Measurements from ENCODE around the gene GRK4. TPM values are rescaled to one million over a fixed set of nuclear protein-coding genes. Genes with fewer than 3 reads are reported as not detected.
"Not testable (repeated sequence)": the region's sequence is repeated elsewhere in the genome, so short reads cannot be mapped to it uniquely, and the experiment has no call there.

The GRK4 gene
- total RNA-seq, 2 donors from 2014 or later: 6.9 to 9.9 TPM

DNA sequence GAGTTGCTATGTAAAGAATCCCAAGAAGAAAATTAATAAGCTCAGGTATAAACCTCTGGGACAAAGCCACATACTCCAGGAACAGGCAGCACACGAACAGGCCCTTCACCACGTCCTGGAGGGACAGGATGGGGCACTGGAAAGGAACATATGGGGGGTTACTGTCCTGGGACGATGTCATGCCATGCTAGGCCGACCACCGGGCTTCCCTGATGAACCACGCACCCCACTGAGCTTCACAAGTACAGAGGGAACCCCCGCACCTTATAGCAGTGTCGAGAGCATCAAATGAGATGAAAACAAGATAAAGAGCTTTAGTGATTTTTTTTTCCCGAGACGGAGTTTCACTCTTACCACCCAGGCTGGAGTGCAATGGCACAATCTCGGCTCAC is 19.3 kb upstream of the GRK4 start:
- Histone ChIP-seq H3K9me3 (no peaks in the 10 kb centered on the region), H3K4me3 (no peak overlapping the region), H3K36me3 (peaks cover 80% of the 10 kb centered on the region), H3K27me3 (replicated peaks; ENCODE audit: insufficient read depth) (no peaks in the 10 kb centered on the region), H3K4me1 (ENCODE audit: control insufficient read depth in 1 of 2, low read depth in 2 of 2) (no peaks in the 10 kb centered on the region), H3K27ac (no peak overlapping the region)
- DNase-seq (ENCODE audit: low spot score) (no peak), ATAC-seq (ENCODE audit: insufficient number of reproducible peaks, low FRiP score, low read depth) (no peak)
- TF ChIP-seq, protein P1, sequence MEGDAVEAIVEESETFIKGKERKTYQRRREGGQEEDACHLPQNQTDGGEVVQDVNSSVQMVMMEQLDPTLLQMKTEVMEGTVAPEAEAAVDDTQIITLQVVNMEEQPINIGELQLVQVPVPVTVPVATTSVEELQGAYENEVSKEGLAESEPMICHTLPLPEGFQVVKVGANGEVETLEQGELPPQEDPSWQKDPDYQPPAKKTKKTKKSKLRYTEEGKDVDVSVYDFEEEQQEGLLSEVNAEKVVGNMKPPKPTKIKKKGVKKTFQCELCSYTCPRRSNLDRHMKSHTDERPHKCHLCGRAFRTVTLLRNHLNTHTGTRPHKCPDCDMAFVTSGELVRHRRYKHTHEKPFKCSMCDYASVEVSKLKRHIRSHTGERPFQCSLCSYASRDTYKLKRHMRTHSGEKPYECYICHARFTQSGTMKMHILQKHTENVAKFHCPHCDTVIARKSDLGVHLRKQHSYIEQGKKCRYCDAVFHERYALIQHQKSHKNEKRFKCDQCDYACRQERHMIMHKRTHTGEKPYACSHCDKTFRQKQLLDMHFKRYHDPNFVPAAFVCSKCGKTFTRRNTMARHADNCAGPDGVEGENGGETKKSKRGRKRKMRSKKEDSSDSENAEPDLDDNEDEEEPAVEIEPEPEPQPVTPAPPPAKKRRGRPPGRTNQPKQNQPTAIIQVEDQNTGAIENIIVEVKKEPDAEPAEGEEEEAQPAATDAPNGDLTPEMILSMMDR (IDR thresholded peaks at IDR 0.05): no peak

DNA sequence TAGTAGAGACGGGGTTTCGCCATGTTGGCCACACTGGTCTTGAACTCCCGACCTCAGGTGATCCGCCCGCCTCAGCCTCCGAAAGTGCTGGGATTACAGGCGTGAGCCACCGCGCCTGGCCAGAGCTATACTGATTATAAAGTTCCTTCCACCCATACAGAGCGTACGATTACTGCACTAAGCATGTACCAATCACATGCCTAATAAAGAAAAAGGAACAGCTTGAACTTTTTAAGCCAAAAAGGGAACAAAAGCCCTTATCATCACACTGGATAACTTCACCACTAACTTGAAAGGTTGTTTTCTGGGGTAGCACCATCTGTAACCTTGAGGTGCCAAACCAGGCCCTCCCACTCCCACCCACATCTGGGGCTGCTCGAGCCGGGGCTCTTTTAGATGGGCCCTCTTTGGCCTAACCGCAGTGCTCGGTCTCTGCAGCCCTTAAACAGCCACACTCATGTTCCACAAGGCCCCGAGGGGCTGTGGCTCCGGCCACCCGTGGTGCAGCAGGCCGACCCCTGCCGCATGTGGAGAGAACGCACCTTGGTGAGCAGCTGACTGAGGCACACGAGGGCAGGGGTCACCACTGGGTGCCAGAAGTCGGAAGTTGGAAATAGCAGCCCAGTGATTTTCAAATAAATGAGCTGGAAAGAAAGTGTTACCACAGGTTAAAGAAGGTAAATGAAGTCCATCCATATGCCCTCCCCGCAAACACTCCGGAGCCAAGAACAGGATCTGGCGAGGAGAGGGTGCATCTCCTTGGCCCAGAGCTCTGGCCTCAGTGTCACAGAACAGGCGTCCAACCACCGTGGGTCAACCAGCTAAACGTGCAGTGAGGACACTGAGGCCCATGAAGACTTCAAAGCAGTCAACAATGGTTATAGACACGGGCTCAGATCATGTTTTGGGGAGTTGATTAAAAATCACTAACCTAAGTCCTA is 18.5 kb upstream of the GRK4 start:
- no peak overlapping the region for H3K27ac ChIP-seq
- H3K9me3 ChIP-seq: no peaks in the 10 kb centered on the region
- no peaks in the 10 kb centered on the region for H3K27me3 ChIP-seq (replicated peaks; ENCODE audit: insufficient read depth)
- H3K36me3 ChIP-seq: peaks cover 78% of the 10 kb centered on the region
- DNase-seq (ENCODE audit: low spot score) (no peak), ATAC-seq (ENCODE audit: insufficient number of reproducible peaks, low FRiP score, low read depth) (no peak)
- no peaks in the 10 kb centered on the region for H3K4me1 ChIP-seq (ENCODE audit: control insufficient read depth in 1 of 2, low read depth in 2 of 2)
- TF ChIP-seq, protein P1 (IDR thresholded peaks at IDR 0.05): no peak
- no peak overlapping the region for H3K4me3 ChIP-seq

DNA sequence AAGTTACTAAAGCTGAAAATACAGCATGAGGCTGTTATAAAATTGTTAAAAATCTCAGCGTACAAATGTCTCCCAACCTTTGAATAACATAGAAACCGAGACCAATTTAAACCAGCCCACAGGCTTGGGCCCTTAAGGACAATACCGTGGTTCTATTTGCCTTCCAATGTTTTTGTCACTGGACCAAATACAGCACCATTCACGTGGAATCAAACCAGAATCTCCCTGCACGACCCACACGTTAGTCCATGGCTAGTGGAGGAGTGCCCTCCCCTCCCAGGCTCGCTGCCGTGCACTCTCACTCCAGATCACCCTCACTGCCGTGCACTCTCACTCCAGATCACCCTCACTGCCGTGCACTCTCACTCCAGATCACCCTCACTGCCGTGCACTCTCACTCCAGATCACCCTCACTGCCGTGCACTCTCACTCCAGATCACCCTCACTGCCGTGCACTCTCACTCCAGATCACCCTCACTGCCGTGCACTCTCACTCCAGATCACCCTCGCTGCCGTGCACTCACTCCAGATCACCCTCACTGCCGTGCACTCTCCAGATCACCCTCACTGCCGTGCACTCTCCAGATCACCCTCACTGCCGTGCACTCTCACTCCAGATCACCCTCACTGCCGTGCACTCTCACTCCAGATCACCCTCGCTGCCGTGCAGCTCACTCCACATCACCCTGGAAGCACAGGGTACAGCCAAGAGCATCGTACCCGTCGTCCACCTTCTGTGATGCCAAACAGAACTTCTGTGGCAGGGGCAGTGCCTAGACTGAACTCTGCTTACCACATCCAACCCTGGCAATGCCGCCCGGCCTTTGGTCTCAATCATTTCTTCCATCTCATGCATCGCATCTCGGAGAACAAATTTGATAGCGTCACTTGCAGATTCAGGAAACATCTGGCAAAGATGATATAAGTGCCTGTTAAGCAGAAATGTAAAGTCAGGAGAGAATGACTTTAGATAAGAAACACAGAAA is 17.5 kb upstream of the GRK4 start:
- peaks cover 76% of the 10 kb centered on the region for H3K36me3 ChIP-seq
- DNase-seq (ENCODE audit: low spot score): not testable (repeated sequence)

DNA sequence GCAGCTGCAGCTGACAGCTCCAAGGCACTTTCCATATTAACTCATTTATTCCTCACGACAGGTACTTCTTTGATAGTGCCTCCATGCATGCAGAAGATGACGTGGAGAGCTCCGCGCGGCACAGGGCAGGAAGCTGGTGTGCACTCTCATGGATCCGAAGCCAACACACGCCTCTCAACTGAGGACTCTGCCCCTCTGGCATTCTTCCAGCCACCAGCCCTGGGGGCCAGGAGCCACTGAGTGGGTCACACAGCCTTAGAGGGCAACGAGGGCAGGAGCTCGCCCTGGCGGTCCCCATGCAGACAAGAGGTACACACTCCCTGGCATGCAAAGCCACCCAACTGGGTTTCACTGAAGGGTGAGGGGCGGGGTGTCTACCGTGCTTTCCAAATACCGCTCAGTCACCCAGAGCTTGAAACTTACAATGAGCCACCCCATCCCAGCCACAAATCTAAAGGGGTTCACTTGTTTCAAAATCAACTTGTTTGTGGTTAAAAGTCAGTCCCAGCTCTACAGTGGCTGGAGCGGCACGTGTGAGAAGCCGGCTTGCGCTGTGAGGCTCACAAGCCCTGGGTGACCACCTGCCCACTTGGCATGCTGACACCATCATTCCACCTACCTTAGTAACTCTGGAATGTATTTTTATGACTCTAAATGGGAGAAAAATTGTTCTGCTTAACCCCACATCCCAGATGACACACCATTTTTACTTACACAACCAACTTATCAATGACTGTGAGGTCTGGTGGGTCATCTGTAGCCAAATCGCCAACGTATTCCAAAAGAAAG is 16.4 kb upstream of the GRK4 start:
- TF ChIP-seq, protein P1 (IDR thresholded peaks at IDR 0.05): no peak
- no peaks in the 10 kb centered on the region for H3K27me3 ChIP-seq (replicated peaks; ENCODE audit: insufficient read depth)
- ATAC-seq (ENCODE audit: insufficient number of reproducible peaks, low FRiP score, low read depth) (no peak), DNase-seq (ENCODE audit: low spot score) (no peak)
- peaks cover 76% of the 10 kb centered on the region for H3K36me3 ChIP-seq
- H3K4me3 ChIP-seq: no peak overlapping the region
- H3K27ac ChIP-seq: no peak overlapping the region
- no peaks in the 10 kb centered on the region for H3K9me3 ChIP-seq
- no peaks in the 10 kb centered on the region for H3K4me1 ChIP-seq (ENCODE audit: control insufficient read depth in 1 of 2, low read depth in 2 of 2)

More for the DNA sequence above, 17.5 kb upstream of the GRK4 start:
- not testable (repeated sequence) for H3K4me3 ChIP-seq; H3K9me3 ChIP-seq; ATAC-seq (ENCODE audit: insufficient number of reproducible peaks, low FRiP score, low read depth); H3K27ac ChIP-seq; H3K4me1 ChIP-seq (ENCODE audit: control insufficient read depth in 1 of 2, low read depth in 2 of 2); H3K27me3 ChIP-seq (replicated peaks; ENCODE audit: insufficient read depth)

DNA sequence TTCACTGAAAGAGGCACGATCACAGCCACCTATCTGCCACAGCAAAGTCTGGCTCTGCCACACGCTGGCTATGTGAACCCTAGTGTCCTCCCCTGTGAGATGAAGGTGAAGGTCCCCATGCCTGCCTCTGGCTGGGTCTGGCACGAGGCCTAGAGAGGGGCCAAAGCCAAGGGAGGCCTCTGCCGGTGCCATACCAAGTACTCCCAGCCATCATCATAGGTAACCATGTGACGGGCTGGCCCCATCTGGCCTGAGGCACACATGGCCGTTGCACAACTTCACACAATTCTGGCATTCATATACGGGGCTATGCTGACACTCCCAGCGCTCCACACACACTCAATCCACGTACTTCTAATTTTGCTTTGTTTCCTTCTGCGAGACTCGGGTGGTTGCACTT is 15.4 kb upstream of the GRK4 start:
- TF ChIP-seq, protein P1 (IDR thresholded peaks at IDR 0.05): no peak
- Histone ChIP-seq H3K27me3 (replicated peaks; ENCODE audit: insufficient read depth) (no peaks in the 10 kb centered on the region), H3K4me1 (ENCODE audit: control insufficient read depth in 1 of 2, low read depth in 2 of 2) (no peaks in the 10 kb centered on the region), H3K27ac (no peak overlapping the region), H3K9me3 (no peaks in the 10 kb centered on the region), H3K36me3 (peaks cover 75% of the 10 kb centered on the region), H3K4me3 (no peak overlapping the region)
- no peak for ATAC-seq (ENCODE audit: insufficient number of reproducible peaks, low FRiP score, low read depth)
- DNase-seq (ENCODE audit: low spot score): no peak

All from thoracic aorta (tissue), 2 donors.